Prostate gland (tissue), 2 donors: ENCODE data around the gene MED12L. TPM values are rescaled to one million over a fixed set of nuclear protein-coding genes. Genes with fewer than 3 reads are reported as not detected.

Experiments used
- DNase-seq: peaks from one replicate; pipeline ENCODE4 v3.0.0-alpha.2; 2019; ENCODE audit warnings: low spot score
- H3K27ac ChIP-seq, 2 donors: fragments of 200-600 bp; sonication (generic); 2 replicates each; pipeline ENCODE4 v1.5.1; 2017 to 2019
- H3K27me3 ChIP-seq: fragments of 200-600 bp; sonication (generic); replicated peaks from 2 replicates; pipeline ENCODE4 v1.5.1; 2019; ENCODE audit not compliant: insufficient read depth
- H3K36me3 ChIP-seq, 2 donors: fragments of 200-600 bp; sonication (generic); 1 replicate in 1 of 2; 2 replicates in 1 of 2; pipeline versions ENCODE4 v1.5.1 to v1.8.1; 2017 to 2019
- H3K4me1 ChIP-seq: fragments of 200-600 bp; sonication (generic); replicated peaks from 2 replicates; pipeline ENCODE4 v1.5.1; 2019
- H3K4me3 ChIP-seq, 2 donors: fragments of 200-600 bp; sonication (generic); 2 replicates each; pipeline ENCODE4 v1.5.1; 2017 to 2019
- H3K9me3 ChIP-seq: fragments of 200-600 bp; sonication (generic); 2 replicates; pipeline ENCODE4 v1.5.1; 2017
- POLR2A ChIP-seq: fragments of 450-650 bp; IDR thresholded peaks from one replicate; pipeline ENCODE4 v1.6.1; 2016; ENCODE audit warnings: antibody characterized with exemption, mild to moderate bottlenecking
- POLR2AphosphoS5 ChIP-seq: sonication (generic); formaldehyde crosslinking; IDR thresholded peaks from one replicate; pipeline ENCODE4 v1.6.1; 2017; ENCODE audit warnings: antibody characterized with exemption
- WGBS: methylation state at CpG from one replicate; pipeline ENCODE4 v1.1.5; 2018; 5-methylcytosine and 5-hydroxymethylcytosine counted together
- intact Hi-C: fragments of 100-400 bp; cut with DNase I; formaldehyde crosslinking; loops from one replicate; pipeline ENCODE4 v1.14.2; 2022
- total RNA-seq, 2 donors: library from RNA; depleted of rRNA; stranded (reverse); fragments of >200 nt; gene quantifications; one replicate each; pipeline ENCODE4 v1.1.0, GENCODE V29; 2016
- TF ChIP-seq, protein P1 (sequence below), 4 experiments: fragments of 200-600 bp in 2 of 4; fragments of 450-650 bp in 2 of 4; sonication (generic) in 2 of 4; IDR thresholded peaks; 1 replicate in 3 of 4; 2 replicates in 1 of 4; pipeline ENCODE4 v1.5.1; 2016 to 2019; ENCODE audit warnings: antibody characterized with exemption in 4 of 4, mild to moderate bottlenecking in 2 of 4, moderate library complexity in 2 of 4

Gene MED12L
- total RNA-seq, 2 donors from 2014 or later, result 3.6 to 4.3 TPM

DNA sequence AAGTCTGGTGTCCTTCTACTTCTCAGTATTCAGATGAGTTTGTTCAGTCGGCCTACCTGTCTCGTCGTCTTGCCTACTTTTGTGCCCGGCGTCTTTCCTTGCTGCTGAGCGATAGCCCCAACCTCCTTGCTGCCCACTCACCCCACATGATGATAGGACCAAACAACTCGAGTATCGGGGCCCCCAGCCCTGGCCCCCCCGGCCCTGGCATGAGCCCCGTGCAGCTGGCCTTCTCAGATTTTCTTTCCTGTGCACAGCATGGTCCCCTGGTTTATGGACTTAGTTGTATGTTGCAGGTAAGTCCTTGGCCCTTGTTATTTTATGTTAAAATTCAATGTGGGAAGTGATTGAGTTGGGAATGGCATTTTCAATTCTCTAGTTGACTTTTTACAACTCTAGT is 74.3 kb downstream of the MED12L start:
- intact Hi-C loops, result no loop called here
- Histone ChIP-seq H3K4me3 (no peak overlapping the region), H3K4me1 (no peaks in the 10 kb centered on the region), H3K27me3 (no peaks in the 10 kb centered on the region), H3K36me3 (no peaks in the 10 kb centered on the region), H3K27ac (no peak overlapping the region), H3K9me3 (no peaks in the 10 kb centered on the region)
- TF ChIP-seq POLR2AphosphoS5 (no peak), POLR2A (no peak)
- TF ChIP-seq, protein P1, sequence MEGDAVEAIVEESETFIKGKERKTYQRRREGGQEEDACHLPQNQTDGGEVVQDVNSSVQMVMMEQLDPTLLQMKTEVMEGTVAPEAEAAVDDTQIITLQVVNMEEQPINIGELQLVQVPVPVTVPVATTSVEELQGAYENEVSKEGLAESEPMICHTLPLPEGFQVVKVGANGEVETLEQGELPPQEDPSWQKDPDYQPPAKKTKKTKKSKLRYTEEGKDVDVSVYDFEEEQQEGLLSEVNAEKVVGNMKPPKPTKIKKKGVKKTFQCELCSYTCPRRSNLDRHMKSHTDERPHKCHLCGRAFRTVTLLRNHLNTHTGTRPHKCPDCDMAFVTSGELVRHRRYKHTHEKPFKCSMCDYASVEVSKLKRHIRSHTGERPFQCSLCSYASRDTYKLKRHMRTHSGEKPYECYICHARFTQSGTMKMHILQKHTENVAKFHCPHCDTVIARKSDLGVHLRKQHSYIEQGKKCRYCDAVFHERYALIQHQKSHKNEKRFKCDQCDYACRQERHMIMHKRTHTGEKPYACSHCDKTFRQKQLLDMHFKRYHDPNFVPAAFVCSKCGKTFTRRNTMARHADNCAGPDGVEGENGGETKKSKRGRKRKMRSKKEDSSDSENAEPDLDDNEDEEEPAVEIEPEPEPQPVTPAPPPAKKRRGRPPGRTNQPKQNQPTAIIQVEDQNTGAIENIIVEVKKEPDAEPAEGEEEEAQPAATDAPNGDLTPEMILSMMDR (IDR thresholded peaks at IDR 0.05), result no peak
- 94% methylated on average over 10 of the region's 10 CpGs for WGBS
- DNase-seq, result no peak

DNA sequence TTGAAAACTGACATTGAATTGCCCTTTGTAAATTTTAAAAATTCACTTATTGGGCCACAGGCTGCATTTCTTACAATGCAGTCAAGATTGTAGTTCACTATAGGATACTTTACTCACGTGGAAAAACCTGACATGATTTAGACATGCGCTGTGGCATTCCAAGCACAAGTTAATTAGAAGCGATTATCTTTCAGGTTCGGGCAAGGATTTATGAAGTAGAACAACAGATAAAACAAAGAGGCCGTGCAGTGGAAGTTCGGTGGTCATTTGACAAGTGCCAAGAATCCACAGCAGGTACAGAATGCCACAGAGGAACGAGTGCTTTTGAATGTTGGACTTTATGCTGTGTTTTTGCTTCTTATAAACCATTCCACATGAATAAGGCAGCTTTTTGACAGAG is 79.8 kb downstream of the MED12L start:
- 48% methylated on average over 7 of the region's 7 CpGs for WGBS
- no peak for DNase-seq
- intact Hi-C loops, result loop anchor here (5.0 kb wide), 1 partner anchor 117 kb away; no protein-coding TSS in a partner anchor
- TF ChIP-seq, protein P1 (IDR thresholded peaks at IDR 0.05), result no peak
- TF ChIP-seq POLR2A, result no peak
- no peak for TF ChIP-seq POLR2AphosphoS5
- Histone ChIP-seq H3K9me3 (no peaks in the 10 kb centered on the region), H3K4me3 (no peak overlapping the region), H3K27ac (no peak overlapping the region), H3K27me3 (no peaks in the 10 kb centered on the region), H3K4me1 (no peaks in the 10 kb centered on the region), H3K36me3 (no peaks in the 10 kb centered on the region)

GRCh38 chr3:151166161-151166560 is 80.7 kb downstream of the MED12L start:
- H3K4me3 ChIP-seq, result no peak overlapping the region
- H3K36me3 ChIP-seq, result no peaks in the 10 kb centered on the region
- WGBS, result 90% methylated on average over 3 of the region's 3 CpGs
- H3K27me3 ChIP-seq, result no peaks in the 10 kb centered on the region
- H3K4me1 ChIP-seq, result no peaks in the 10 kb centered on the region
- intact Hi-C loops, result loop anchor here (5.0 kb wide), 1 partner anchor 116 kb away; no protein-coding TSS in a partner anchor
- no peaks in the 10 kb centered on the region for H3K9me3 ChIP-seq
- no peak overlapping the region for H3K27ac ChIP-seq
- TF ChIP-seq POLR2A (no peak), POLR2AphosphoS5 (no peak)
- TF ChIP-seq, protein P1 (IDR thresholded peaks at IDR 0.05), result no peak
- DNase-seq, result no peak

- TF ChIP-seq POLR2A (no peak), POLR2AphosphoS5 (no peak)
- TF ChIP-seq, protein P1 (IDR thresholded peaks at IDR 0.05), result peak; percentile 62 to 68 (median 64)
- Histone ChIP-seq H3K27ac (no peak overlapping the region), H3K36me3 (no peaks in the 10 kb centered on the region), H3K27me3 (no peaks in the 10 kb centered on the region), H3K4me1 (no peaks in the 10 kb centered on the region), H3K4me3 (no peak overlapping the region), H3K9me3 (no peaks in the 10 kb centered on the region)
- peak; percentile 64 for DNase-seq
- intact Hi-C loops, result loop anchor here (5.0 kb wide), 1 partner anchor 114 kb away; no protein-coding TSS in a partner anchor
- WGBS, result 25% methylated on average over 7 of the region's 7 CpGs
Observed at GRCh38 chr3:151168269-151169094, 83.0 kb downstream of the MED12L start.
